HEK293T (cell line): ENCODE results near the gene TOMM34.

Experiments used
- ARNT ChIP-seq: fragments of 450-650 bp; IDR thresholded peaks from 2 replicates; pipeline ENCODE4 v1.6.1; 2017; ENCODE audit warnings: mild to moderate bottlenecking
- CTBP1 ChIP-seq: fragments of 450-650 bp; IDR thresholded peaks from 2 replicates; pipeline ENCODE4 v1.6.1; 2016; ENCODE audit warnings: borderline replicate concordance
- FOXA1 ChIP-seq: fragments of 450-650 bp; IDR thresholded peaks from 2 replicates; pipeline ENCODE4 v1.6.1; 2016; ENCODE audit warnings: mild to moderate bottlenecking
- FOXK2 ChIP-seq: fragments of 450-650 bp; IDR thresholded peaks from 2 replicates; pipeline ENCODE4 v1.6.1; 2016; ENCODE audit warnings: mild to moderate bottlenecking
- FOXM1 ChIP-seq: fragments of 450-650 bp; IDR thresholded peaks from 2 replicates; pipeline ENCODE4 v1.6.1; 2017; ENCODE audit warnings: mild to moderate bottlenecking, borderline replicate concordance
- L3MBTL2 ChIP-seq: fragments of 450-650 bp; conservative IDR thresholded peaks from 2 replicates; pipeline ENCODE4 v1.6.1; 2016; ENCODE audit warnings: mild to moderate bottlenecking
- PKNOX1 ChIP-seq: fragments of 450-650 bp; IDR thresholded peaks from 2 replicates; pipeline ENCODE4 v1.6.1; 2016
- SP1 ChIP-seq: fragments of 450-650 bp; IDR thresholded peaks from 2 replicates; pipeline ENCODE4 v1.6.1; 2017

GRCh38 chr20:44958276-44958675 lies 1.9 kb downstream of the TOMM34 start:
- TF ChIP-seq PKNOX1 (no peak), FOXA1 (no peak), CTBP1 (no peak), FOXM1 (no peak), FOXK2 (no peak), SP1 (no peak), L3MBTL2 (no peak), ARNT (no peak)
